NCI-H1436 treated with DMSO at 0.1 percent for 48 hours (cell line): Measurements from ENCODE around the gene KEAP1.

ENCODE experiments used
- DNase-seq: peaks from one replicate; lab custom pipeline; 2025; lab: John Stamatoyannopoulos, UW

The KEAP1 gene

DNA sequence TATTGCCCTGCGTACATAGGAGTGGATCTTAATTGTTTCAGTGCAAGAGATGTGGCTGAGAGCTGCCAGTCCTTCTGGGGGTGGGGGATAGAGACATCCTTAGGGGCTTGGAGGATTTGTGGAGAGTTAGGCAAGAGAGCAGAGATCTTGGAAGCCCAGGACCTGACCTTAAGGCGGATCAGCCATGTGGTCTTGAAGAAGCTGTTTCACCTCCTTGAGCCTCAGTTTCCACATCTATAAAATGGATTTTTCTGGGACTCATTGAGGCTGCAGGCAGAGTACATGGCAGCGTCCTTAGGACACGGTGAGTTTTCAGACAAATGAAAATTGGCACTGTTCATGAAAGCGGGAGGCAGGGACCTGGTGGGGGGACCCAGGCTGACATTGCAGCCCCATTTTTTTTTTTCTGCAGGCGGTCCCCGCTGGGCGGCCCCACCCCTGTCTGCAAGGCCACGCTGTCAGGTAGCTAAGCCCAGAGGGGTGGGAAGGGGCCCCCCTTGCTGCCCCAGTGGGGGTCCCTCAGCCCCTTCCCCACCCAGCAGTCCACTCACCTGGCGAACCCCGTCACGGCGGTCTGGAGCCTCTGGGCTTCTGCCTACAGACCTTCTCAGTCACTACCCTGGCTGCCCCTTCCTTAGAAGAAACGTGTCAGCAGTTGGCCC, 52.8 kb downstream of the KEAP1 start:
- no peak for DNase-seq

DNA sequence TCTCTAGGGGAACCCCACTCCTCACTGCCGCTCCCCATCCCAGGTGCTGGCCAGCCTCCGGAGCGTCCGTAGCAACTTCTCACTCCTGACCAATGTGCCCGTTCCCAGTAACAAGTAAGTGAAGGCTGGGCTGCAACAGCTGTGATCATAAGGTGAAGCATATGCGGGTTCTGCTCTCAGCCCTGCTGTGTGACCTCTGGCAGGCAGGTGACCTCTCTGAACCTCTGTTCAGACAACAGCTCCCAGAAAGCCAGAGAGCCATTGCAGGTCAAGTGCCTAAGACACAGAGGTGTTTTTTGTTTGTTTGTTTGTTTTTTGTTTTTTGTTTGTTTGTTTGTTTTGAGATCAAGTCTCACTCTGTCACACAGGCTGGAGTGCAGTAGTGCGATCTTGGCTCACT, 54.1 kb downstream of the KEAP1 start:
- DNase-seq: no peak

DNA sequence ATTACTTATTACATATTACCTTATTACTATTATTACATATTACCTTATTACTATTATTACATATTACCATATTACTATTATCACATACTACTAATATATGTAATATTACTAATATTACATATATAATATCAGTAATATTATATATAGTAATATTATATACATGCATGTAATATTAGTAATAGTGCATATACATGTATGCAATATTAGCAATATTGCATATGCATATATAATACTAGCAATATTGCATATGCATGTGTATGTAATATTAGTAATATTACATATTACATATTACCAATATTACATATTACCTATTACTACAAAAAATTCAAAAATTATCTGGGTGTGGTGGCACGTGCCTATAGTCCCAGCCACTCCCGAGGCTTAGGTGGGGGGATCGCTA, 60.5 kb downstream of the KEAP1 start:
- no peak for DNase-seq

DNA sequence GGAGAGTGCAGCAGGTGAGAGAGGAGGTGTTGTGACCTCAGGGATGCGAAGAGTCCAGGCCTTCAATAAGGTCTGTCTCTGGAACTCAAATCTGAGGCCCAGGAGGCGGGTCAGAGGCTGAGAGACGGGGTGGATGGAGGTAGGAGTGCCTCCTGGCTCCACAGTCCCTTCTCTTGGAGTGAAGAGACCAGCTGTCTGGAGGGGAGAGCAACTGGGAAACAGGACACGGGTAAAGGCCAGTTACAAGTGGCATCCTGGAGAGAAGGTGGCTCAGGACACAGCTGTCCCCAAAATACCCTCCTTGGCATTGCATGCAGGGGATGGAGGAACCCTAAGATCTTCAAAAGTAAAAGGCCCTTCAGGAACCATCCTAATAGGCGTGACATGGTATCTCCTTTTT, 63.6 kb downstream of the KEAP1 start:
- DNase-seq: no peak
